ENCODE results near the gene CABLES1. TPM values are rescaled to one million over a fixed set of nuclear protein-coding genes. Genes with fewer than 3 reads are reported as not detected.
"Not testable (repeated sequence)": the region's sequence is repeated elsewhere in the genome, so short reads cannot be mapped to it uniquely, and the experiment has no call there.

CABLES1 gene
- polyA plus RNA-seq, 1 of the 3 experiments (the other 2 are of a cell fraction): 2.2 TPM

GRCh38 chr18:23108496-23108895, 26.8 kb upstream of the CABLES1 start:
- ChIA-PET POLR2A (no interaction called here), CTCF (interaction anchor here (0.6 to 1.5 kb wide), 2 partner anchors 23 to 26 kb away, joined by 3 to 4 read pairs; no protein-coding TSS in a partner anchor)
- no peak overlapping the region for H3K4me2 ChIP-seq
- no peak overlapping the region for H2AFZ ChIP-seq (ENCODE audit: low read depth)
- no peak overlapping the region for H3K27ac ChIP-seq (ENCODE audit: low read depth in 2 of 2, low read length in 1 of 2)
- no peaks in the 10 kb centered on the region for H4K20me1 ChIP-seq (ENCODE audit: insufficient read depth)
- no peaks in the 10 kb centered on the region for H3K27me3 ChIP-seq (ENCODE audit: insufficient read depth)
- no peaks in the 10 kb centered on the region for H3K9me3 ChIP-seq
- H3K9me2 ChIP-seq: no peaks in the 10 kb centered on the region
- no peak overlapping the region for H3K9ac ChIP-seq
- H3K79me2 ChIP-seq (ENCODE audit: insufficient read depth): no peaks in the 10 kb centered on the region
- WGBS (ENCODE audit: low lambda C conversion rate): 88% methylated on average over 5 of the region's 5 CpGs
- peaks cover 26% of the 10 kb centered on the region for H3F3A ChIP-seq (replicated peaks; ENCODE audit: insufficient read depth)
- no peak for TF ChIP-seq EP300 (IDR thresholded peaks at IDR 0.05; ENCODE audit: borderline replicate concordance in 1 of 2, low read depth in 1 of 2, low read length in 1 of 2)
- TF ChIP-seq YY1 (IDR thresholded peaks at IDR 0.05; ENCODE audit: low read depth): no peak
- no peak for TF ChIP-seq GATA2 (CRISPR knock-in tag; IDR thresholded peaks at IDR 0.05)
- TF ChIP-seq TEAD4 (IDR thresholded peaks at IDR 0.05; ENCODE audit: borderline replicate concordance, insufficient read depth): no peak
- TF ChIP-seq FOXJ3 (CRISPR knock-in tag; IDR thresholded peaks at IDR 0.05): no peak
- peaks cover 0 to 22% of the 10 kb centered on the region in 2 experiments; a peak in 1 of 4 replicates for H3K4me1 ChIP-seq (ENCODE audit: control insufficient read depth in 1 of 2, insufficient read depth in 2 of 2, low read depth in 1 of 2, low read length in 1 of 2)
- H3K36me3 ChIP-seq (replicated peaks in 1 of 2; ENCODE audit: control insufficient read depth in 1 of 2, insufficient read depth in 2 of 2, low read length in 1 of 2): no peaks in the 10 kb centered on the region
- DNase-seq: no peak
- H3K4me3 ChIP-seq (ENCODE audit: low read depth in 2 of 2, low read length in 1 of 2): no peak overlapping the region

- H2AFZ ChIP-seq (ENCODE audit: low read depth); H3K9ac ChIP-seq; H3K79me2 ChIP-seq (ENCODE audit: insufficient read depth); H3K9me3 ChIP-seq; H3K9me2 ChIP-seq; H4K20me1 ChIP-seq (ENCODE audit: insufficient read depth); H3K4me2 ChIP-seq; H3K27me3 ChIP-seq (ENCODE audit: insufficient read depth); H3K27ac ChIP-seq (ENCODE audit: low read depth in 2 of 2, low read length in 1 of 2); H3K4me3 ChIP-seq (ENCODE audit: low read depth in 2 of 2, low read length in 1 of 2); POLR2A ChIA-PET; DNase-seq; H3K36me3 ChIP-seq (replicated peaks in 1 of 2; ENCODE audit: control insufficient read depth in 1 of 2, insufficient read depth in 2 of 2, low read length in 1 of 2): not testable (repeated sequence)
- Histone ChIP-seq H3K4me1 (ENCODE audit: control insufficient read depth in 1 of 2, insufficient read depth in 2 of 2, low read depth in 1 of 2, low read length in 1 of 2) (peaks cover 0 to 22% of the 10 kb centered on the region in 2 experiments; a peak in 1 of 4 replicates), H3F3A (replicated peaks; ENCODE audit: insufficient read depth) (peaks cover 26% of the 10 kb centered on the region)
- WGBS (ENCODE audit: low lambda C conversion rate): 96% methylated on average over 9 of the region's 9 CpGs
- CTCF ChIA-PET: interaction anchor here (0.7 to 1.5 kb wide), 2 partner anchors 22 to 70 kb away, joined by 3 to 4 read pairs; no protein-coding TSS in a partner anchor
Observed at GRCh38 chr18:23109163-23109562, 26.1 kb upstream of the CABLES1 start.

- Histone ChIP-seq H2AFZ (ENCODE audit: low read depth) (no peak overlapping the region), H3K27ac (ENCODE audit: low read depth in 2 of 2, low read length in 1 of 2) (no peak overlapping the region), H3K36me3 (replicated peaks in 1 of 2; ENCODE audit: control insufficient read depth in 1 of 2, insufficient read depth in 2 of 2, low read length in 1 of 2) (no peaks in the 10 kb centered on the region), H3K9me3 (no peaks in the 10 kb centered on the region), H3K4me1 (ENCODE audit: control insufficient read depth in 1 of 2, insufficient read depth in 2 of 2, low read depth in 1 of 2, low read length in 1 of 2) (peaks cover 0 to 8% of the 10 kb centered on the region in 2 experiments; a peak in 2 of 4 replicates), H4K20me1 (ENCODE audit: insufficient read depth) (no peaks in the 10 kb centered on the region), H3F3A (replicated peaks; ENCODE audit: insufficient read depth) (no peaks in the 10 kb centered on the region), H3K79me2 (ENCODE audit: insufficient read depth) (no peaks in the 10 kb centered on the region), H3K9me2 (no peaks in the 10 kb centered on the region), H3K4me3 (ENCODE audit: low read depth in 2 of 2, low read length in 1 of 2) (no peak overlapping the region), H3K9ac (no peak overlapping the region), H3K4me2 (no peak overlapping the region), H3K27me3 (ENCODE audit: insufficient read depth) (no peaks in the 10 kb centered on the region)
- 96% methylated on average over 4 of the region's 6 CpGs for WGBS (ENCODE audit: low lambda C conversion rate)
- ChIA-PET CTCF (interaction anchor here (1.6 to 2.1 kb wide), 2 partner anchors 12 to 18 kb away, joined by 4 to 7 read pairs; no protein-coding TSS in a partner anchor), POLR2A (no interaction called here)
- DNase-seq: no peak
- TF ChIP-seq, protein P1, sequence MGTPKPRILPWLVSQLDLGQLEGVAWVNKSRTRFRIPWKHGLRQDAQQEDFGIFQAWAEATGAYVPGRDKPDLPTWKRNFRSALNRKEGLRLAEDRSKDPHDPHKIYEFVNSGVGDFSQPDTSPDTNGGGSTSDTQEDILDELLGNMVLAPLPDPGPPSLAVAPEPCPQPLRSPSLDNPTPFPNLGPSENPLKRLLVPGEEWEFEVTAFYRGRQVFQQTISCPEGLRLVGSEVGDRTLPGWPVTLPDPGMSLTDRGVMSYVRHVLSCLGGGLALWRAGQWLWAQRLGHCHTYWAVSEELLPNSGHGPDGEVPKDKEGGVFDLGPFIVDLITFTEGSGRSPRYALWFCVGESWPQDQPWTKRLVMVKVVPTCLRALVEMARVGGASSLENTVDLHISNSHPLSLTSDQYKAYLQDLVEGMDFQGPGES (IDR thresholded peaks at IDR 0.05; ENCODE audit: low read depth, low read length): no peak
- no peak for TF ChIP-seq JUND (IDR thresholded peaks at IDR 0.05)
- no peak for TF ChIP-seq TAF1 (IDR thresholded peaks at IDR 0.05; ENCODE audit: borderline replicate concordance, low read depth, low read length)
- no peak for TF ChIP-seq FOSL2 (IDR thresholded peaks at IDR 0.05; ENCODE audit: borderline replicate concordance, low read depth)
- TF ChIP-seq NRF1 (IDR thresholded peaks at IDR 0.05; ENCODE audit: low read depth, low read length): no peak
- no peak for TF ChIP-seq EZH2phosphoT487 (IDR thresholded peaks at IDR 0.05; ENCODE audit: borderline replicate concordance, low read depth)
- TF ChIP-seq MXI1 (IDR thresholded peaks at IDR 0.05; ENCODE audit: low read depth, low read length): no peak
- TF ChIP-seq MEF2A (IDR thresholded peaks at IDR 0.05; ENCODE audit: borderline replicate concordance, low read depth): no peak
- TF ChIP-seq RCOR1 (IDR thresholded peaks at IDR 0.05; ENCODE audit: low read length): no peak
- no peak for TF ChIP-seq POLR2AphosphoS5 (IDR thresholded peaks at IDR 0.05; ENCODE audit: low read depth, low read length)
- TF ChIP-seq, protein P2, sequence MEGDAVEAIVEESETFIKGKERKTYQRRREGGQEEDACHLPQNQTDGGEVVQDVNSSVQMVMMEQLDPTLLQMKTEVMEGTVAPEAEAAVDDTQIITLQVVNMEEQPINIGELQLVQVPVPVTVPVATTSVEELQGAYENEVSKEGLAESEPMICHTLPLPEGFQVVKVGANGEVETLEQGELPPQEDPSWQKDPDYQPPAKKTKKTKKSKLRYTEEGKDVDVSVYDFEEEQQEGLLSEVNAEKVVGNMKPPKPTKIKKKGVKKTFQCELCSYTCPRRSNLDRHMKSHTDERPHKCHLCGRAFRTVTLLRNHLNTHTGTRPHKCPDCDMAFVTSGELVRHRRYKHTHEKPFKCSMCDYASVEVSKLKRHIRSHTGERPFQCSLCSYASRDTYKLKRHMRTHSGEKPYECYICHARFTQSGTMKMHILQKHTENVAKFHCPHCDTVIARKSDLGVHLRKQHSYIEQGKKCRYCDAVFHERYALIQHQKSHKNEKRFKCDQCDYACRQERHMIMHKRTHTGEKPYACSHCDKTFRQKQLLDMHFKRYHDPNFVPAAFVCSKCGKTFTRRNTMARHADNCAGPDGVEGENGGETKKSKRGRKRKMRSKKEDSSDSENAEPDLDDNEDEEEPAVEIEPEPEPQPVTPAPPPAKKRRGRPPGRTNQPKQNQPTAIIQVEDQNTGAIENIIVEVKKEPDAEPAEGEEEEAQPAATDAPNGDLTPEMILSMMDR (IDR thresholded peaks at IDR 0.05): no peak
- no peak for TF ChIP-seq NFIC (IDR thresholded peaks at IDR 0.05; ENCODE audit: borderline replicate concordance)
Observed at GRCh38 chr18:23113576-23113975, 21.7 kb upstream of the CABLES1 start.
